GM19468 (cell line): ENCODE data around the gene XPO6.
A peak's percentile ranks its signal among the peaks of the same experiment; 100 is the strongest.

Experiments
- ATAC-seq: cut with Tn5 transposase; IDR thresholded peaks from one replicate; pipeline ENCODE4 v1.9.1; 2021; ENCODE audit warnings: mild to moderate bottlenecking, moderate library complexity, moderate number of reproducible peaks; ENCODE audit not compliant: unreplicated experiment; ENCODE audit errors: extremely low read depth

The XPO6 gene

GRCh38 chr16:28212532-28212873 is 738 bp upstream of the XPO6 start:
- ATAC-seq: no peak

- peak; percentile 19 for ATAC-seq
Observed at GRCh38 chr16:28210979-28211588, 681 bp downstream of the XPO6 start.

- ATAC-seq: no peak
Observed at GRCh38 chr16:28210264-28210663, 1.5 kb downstream of the XPO6 start.

GRCh38 chr16:28208824-28209223 is 2.9 kb downstream of the XPO6 start:
- ATAC-seq: no peak

GRCh38 chr16:28208131-28208530 is 3.6 kb downstream of the XPO6 start:
- ATAC-seq: no peak

- ATAC-seq: no peak
Observed at GRCh38 chr16:28207399-28207798, 4.4 kb downstream of the XPO6 start.

- no peak for ATAC-seq
Observed at GRCh38 chr16:28205974-28206373, 5.8 kb downstream of the XPO6 start.

GRCh38 chr16:28205117-28205899 is 6.5 kb downstream of the XPO6 start:
- ATAC-seq: no peak

GRCh38 chr16:28204622-28205021 is 7.1 kb downstream of the XPO6 start:
- no peak for ATAC-seq

GRCh38 chr16:28204204-28204603 is 7.6 kb downstream of the XPO6 start:
- no peak for ATAC-seq

GRCh38 chr16:28202147-28202746 is 9.5 kb downstream of the XPO6 start:
- no peak for ATAC-seq

- no peak for ATAC-seq
Observed at GRCh38 chr16:28200661-28201060, 11.1 kb downstream of the XPO6 start.

GRCh38 chr16:28196387-28196987 is 15.3 kb downstream of the XPO6 start:
- no peak for ATAC-seq

GRCh38 chr16:28195859-28196258 is 15.9 kb downstream of the XPO6 start:
- ATAC-seq: no peak

GRCh38 chr16:28193530-28194423 is 18.0 kb downstream of the XPO6 start:
- peak; percentile 5 for ATAC-seq

- ATAC-seq: peak; percentile 27
Observed at GRCh38 chr16:28192806-28193529, 18.8 kb downstream of the XPO6 start.

- no peak for ATAC-seq
Observed at GRCh38 chr16:28191364-28191960, 20.3 kb downstream of the XPO6 start.

- no peak for ATAC-seq
Observed at GRCh38 chr16:28189245-28189644, 22.5 kb downstream of the XPO6 start.
